Upper lobe of left lung (tissue), 6 donors: Measurements from ENCODE around the gene CD37. TPM values are rescaled to one million over a fixed set of nuclear protein-coding genes. Genes with fewer than 3 reads are reported as not detected.

ENCODE experiments used
- ATAC-seq, 2 donors: fragments of 200-7000 bp; cut with Tn5 transposase; one replicate each; pipeline ENCODE4 v1.9.1; 2022; ENCODE audit warnings: mild to moderate bottlenecking in 2 of 2, moderate library complexity in 2 of 2; ENCODE audit not compliant: low FRiP score in 2 of 2
- DNase-seq, 2 donors: peaks; one replicate each; pipeline ENCODE4 v3.0.0-alpha.2; 2019 to 2020
- H3K27ac ChIP-seq, 4 donors: fragments of 200-600 bp; sonication (generic); one replicate each; pipeline ENCODE4 v1.5.1; 2016 to 2019
- H3K27me3 ChIP-seq, 4 donors: fragments of 200-600 bp; sonication (generic); one replicate each; pipeline ENCODE4 v1.5.1; 2017 to 2019
- H3K36me3 ChIP-seq, 4 donors: fragments of 200-600 bp; sonication (generic); one replicate each; pipeline ENCODE4 v1.5.1; 2016 to 2019
- H3K4me1 ChIP-seq, 4 donors: fragments of 200-600 bp; sonication (generic); one replicate each; pipeline ENCODE4 v1.5.1; 2018 to 2019
- H3K4me3 ChIP-seq, 4 donors: fragments of 200-600 bp; sonication (generic); one replicate each; pipeline ENCODE4 v1.5.1; 2017 to 2019; ENCODE audit warnings: mild to moderate bottlenecking in 2 of 4, moderate library complexity in 1 of 4
- H3K9me3 ChIP-seq, 4 donors: fragments of 200-600 bp; sonication (generic); one replicate each; pipeline ENCODE4 v1.5.1; 2018 to 2019
- CTCF ChIP-seq, 6 experiments: fragments of 450-650 bp in 4 of 6; fragments of 200-600 bp in 2 of 6; sonication (generic) in 2 of 6; IDR thresholded peaks; one replicate each; pipeline ENCODE4 v1.5.1; 2016 to 2019; ENCODE audit warnings: antibody characterized with exemption in 6 of 6
- EP300 ChIP-seq, 4 donors: sonication (generic); formaldehyde crosslinking; IDR thresholded peaks; one replicate each; pipeline ENCODE4 v1.5.1; 2017; ENCODE audit warnings: antibody characterized with exemption in 4 of 4, control low read depth in 2 of 4
- POLR2A ChIP-seq, 4 donors: fragments of 450-650 bp; IDR thresholded peaks; one replicate each; pipeline ENCODE4 v1.5.1; 2016 to 2017; ENCODE audit warnings: antibody characterized with exemption in 4 of 4, mild to moderate bottlenecking in 2 of 4
- POLR2AphosphoS5 ChIP-seq, 2 donors: sonication (generic); formaldehyde crosslinking; IDR thresholded peaks; one replicate each; pipeline ENCODE4 v1.5.1; 2017; ENCODE audit warnings: antibody characterized with exemption in 2 of 2
- WGBS, 2 donors: methylation state at CpG; one replicate each; pipeline ENCODE4 v1.1.5; 2017 to 2018; 5-methylcytosine and 5-hydroxymethylcytosine counted together
- total RNA-seq, 6 donors: library from RNA; depleted of rRNA in 4 of 6; stranded (reverse); fragments of >200 nt in 4 of 6; gene quantifications; one replicate each; pipeline versions ENCODE4 v1.1.0 to v1.2.1, GENCODE V29; 2016 to 2021
- donor health status: DM: no; HTN: no; CAD: no; lungs with moderate emphysema.
- donor health status: DM: no; HTN: yes; CAD: no; lungs with severe emphysema.

Gene CD37
- total RNA-seq, 6 donors from 2014 or later, result 63.5 to 156 (median 123) TPM

GRCh38 chr19:49340069-49340864 is 5.1 kb downstream of the CD37 start:
- H3K27ac ChIP-seq, result peak overlapping the region; percentile 85 to 91 (median 88)
- H3K36me3 ChIP-seq, result peaks cover 0 to 50% (median 44%) of the 10 kb centered on the region in 4 donors
- TF ChIP-seq POLR2AphosphoS5 (IDR thresholded peaks at IDR 0.05) (peak in 1 of 2 donors; percentile 60), CTCF (IDR thresholded peaks at IDR 0.05) (no peak), POLR2A (IDR thresholded peaks at IDR 0.05) (no peak), EP300 (IDR thresholded peaks at IDR 0.05) (no peak)
- H3K4me3 ChIP-seq, result peak overlapping the region in 3 of 4 donors; percentile 42 to 57 (median 54)
- H3K27me3 ChIP-seq, result no peaks in the 10 kb centered on the region
- ATAC-seq (peak; percentile 43 to 47), DNase-seq (peak; percentile 76 to 94)
- peaks cover 29 to 42% (median 37%) of the 10 kb centered on the region in 4 donors for H3K4me1 ChIP-seq
- 22 to 24% methylated on average over 36 of the region's 36 CpGs for WGBS, 2 donors
- no peaks in the 10 kb centered on the region for H3K9me3 ChIP-seq

- peaks cover 29 to 40% (median 37%) of the 10 kb centered on the region in 4 donors for H3K4me1 ChIP-seq
- H3K36me3 ChIP-seq, result peaks cover 0 to 58% (median 46%) of the 10 kb centered on the region in 4 donors
- ATAC-seq, result no peak
- H3K27me3 ChIP-seq, result no peaks in the 10 kb centered on the region
- WGBS, 2 donors, result 83 to 89% methylated on average over 6 to 11 of the region's 11 CpGs
- TF ChIP-seq EP300 (IDR thresholded peaks at IDR 0.05) (no peak), POLR2A (IDR thresholded peaks at IDR 0.05) (no peak), POLR2AphosphoS5 (IDR thresholded peaks at IDR 0.05) (no peak), CTCF (IDR thresholded peaks at IDR 0.05) (no peak)
- DNase-seq, result no peak
- H3K9me3 ChIP-seq, result no peaks in the 10 kb centered on the region
- peak overlapping the region in 1 of 4 donors; percentile 54 for H3K4me3 ChIP-seq
- H3K27ac ChIP-seq, result peak overlapping the region; percentile 57 to 91 (median 86)
Measured at GRCh38 chr19:49340865-49341718, 5.9 kb downstream of the CD37 start.

GRCh38 chr19:49342291-49342721 is 7.1 kb downstream of the CD37 start:
- Histone ChIP-seq H3K27ac (no peak overlapping the region), H3K27me3 (no peaks in the 10 kb centered on the region), H3K9me3 (no peaks in the 10 kb centered on the region), H3K4me1 (peaks cover 29 to 39% (median 30%) of the 10 kb centered on the region in 4 donors), H3K36me3 (peaks cover 3 to 70% (median 57%) of the 10 kb centered on the region in 4 donors), H3K4me3 (no peak overlapping the region)
- 90 to 94% methylated on average over 8 to 11 of the region's 11 CpGs for WGBS, 2 donors
- TF ChIP-seq POLR2A (IDR thresholded peaks at IDR 0.05) (no peak), EP300 (IDR thresholded peaks at IDR 0.05) (no peak), CTCF (IDR thresholded peaks at IDR 0.05) (no peak), POLR2AphosphoS5 (IDR thresholded peaks at IDR 0.05) (no peak)
- ATAC-seq (no peak), DNase-seq (no peak)

- peaks cover 27 to 36% (median 30%) of the 10 kb centered on the region in 4 donors for H3K4me1 ChIP-seq
- H3K27ac ChIP-seq, result no peak overlapping the region
- WGBS, 2 donors, result 91 to 98% methylated on average over 7 of the region's 7 CpGs
- H3K27me3 ChIP-seq, result no peaks in the 10 kb centered on the region
- H3K36me3 ChIP-seq, result peaks cover 3 to 73% (median 62%) of the 10 kb centered on the region in 4 donors
- ATAC-seq (no peak), DNase-seq (no peak)
- H3K4me3 ChIP-seq, result no peak overlapping the region
- no peak for TF ChIP-seq POLR2AphosphoS5 (IDR thresholded peaks at IDR 0.05)
- TF ChIP-seq EP300 (IDR thresholded peaks at IDR 0.05), result no peak
- no peak for TF ChIP-seq POLR2A (IDR thresholded peaks at IDR 0.05)
- TF ChIP-seq CTCF (IDR thresholded peaks at IDR 0.05), result no peak
- no peaks in the 10 kb centered on the region for H3K9me3 ChIP-seq
Measured at GRCh38 chr19:49343123-49343522, 7.9 kb downstream of the CD37 start.
